Mesenteric fat pad (tissue), 1 donor: ENCODE measurements around the gene ANO2. TPM values are rescaled to one million over a fixed set of nuclear protein-coding genes. Genes with fewer than 3 reads are reported as not detected.
A peak's percentile ranks its signal among the peaks of the same experiment; 100 is the strongest.

ENCODE experiments used
- DNase-seq: peaks from one replicate; pipeline ENCODE4 v3.0.0-alpha.2; 2020; ENCODE audit warnings: low spot score
- total RNA-seq: library from RNA; stranded (reverse); fragmentation: NEBNext Ultra II Directional; extraction: Animal tissue kit (Norgen Biotek cat#: 25700); gene quantifications from one replicate; pipeline ENCODE4 v1.2.1, GENCODE V29; 2021
- donor health status: DM: yes; HTN: yes; CAD: no.

Gene ANO2
- total RNA-seq, 1 donor from 2014 or later, result 34.6 TPM

DNA sequence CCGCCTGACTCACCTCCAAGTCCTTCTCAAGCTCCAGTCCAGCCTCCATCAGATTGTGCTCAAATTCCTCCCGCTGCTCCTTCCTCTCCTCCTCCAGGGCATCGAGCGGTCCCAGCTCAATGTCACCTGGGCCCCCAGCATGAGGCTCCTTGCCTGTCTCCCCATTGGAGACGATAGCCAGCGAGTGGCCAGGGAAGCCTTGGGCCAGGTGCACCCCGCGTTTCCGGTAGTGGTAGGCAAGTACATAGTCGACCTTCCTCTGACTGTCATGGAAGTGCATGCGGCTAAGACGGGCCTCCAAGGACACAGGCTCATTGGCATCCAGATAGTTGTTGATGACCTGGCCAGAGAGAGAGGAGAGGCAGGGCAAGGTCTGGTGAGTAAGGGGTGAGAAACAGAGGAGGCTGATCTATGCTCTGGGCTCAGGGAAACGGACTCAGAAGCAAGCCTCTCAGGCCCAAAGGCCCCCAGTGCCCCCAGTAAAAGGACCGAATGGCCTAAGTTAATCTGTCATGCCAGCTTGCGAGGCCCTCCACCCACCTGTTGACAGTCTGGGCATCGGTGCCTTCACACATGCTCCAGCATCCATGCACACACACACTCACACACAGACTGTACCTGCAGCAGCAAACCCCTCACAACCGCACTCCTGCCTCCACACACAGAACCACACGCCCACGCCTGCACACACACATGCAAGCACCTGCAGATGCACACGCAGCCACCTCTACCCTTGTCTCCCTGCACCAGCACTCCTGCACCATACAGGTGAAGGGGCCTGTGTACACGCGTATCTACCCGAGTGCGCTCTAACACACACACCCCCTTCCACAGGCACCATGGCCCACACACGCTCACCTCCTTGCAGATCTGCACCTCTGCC lies 23.8 kb downstream of the ANO2 start:
- DNase-seq, result peak; percentile 80

DNA sequence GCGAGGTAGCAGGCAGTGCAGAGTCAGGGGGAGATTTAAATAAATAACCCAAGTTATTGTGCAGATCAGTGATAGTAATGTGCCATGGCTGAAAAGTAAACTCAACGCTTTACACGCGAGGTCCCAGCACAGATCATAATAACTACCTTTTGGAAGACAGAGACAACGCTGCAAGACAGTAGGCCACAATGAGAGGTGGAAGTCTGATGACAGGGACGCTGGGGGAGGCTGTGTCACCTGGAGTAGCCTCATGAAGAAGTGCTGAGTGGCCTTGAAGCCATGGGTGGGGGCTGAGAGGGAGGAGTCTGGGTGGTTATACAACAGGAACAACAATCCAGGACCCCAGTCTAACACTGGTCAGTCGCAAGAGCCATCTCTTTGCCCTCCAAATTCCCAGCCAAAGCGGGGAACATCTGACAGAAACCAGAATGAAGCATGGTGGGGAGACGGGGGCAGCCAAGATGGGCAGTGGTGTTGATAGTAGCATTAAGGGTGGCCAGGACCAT lies 28.2 kb downstream of the ANO2 start:
- peak; percentile 37 for DNase-seq

DNA sequence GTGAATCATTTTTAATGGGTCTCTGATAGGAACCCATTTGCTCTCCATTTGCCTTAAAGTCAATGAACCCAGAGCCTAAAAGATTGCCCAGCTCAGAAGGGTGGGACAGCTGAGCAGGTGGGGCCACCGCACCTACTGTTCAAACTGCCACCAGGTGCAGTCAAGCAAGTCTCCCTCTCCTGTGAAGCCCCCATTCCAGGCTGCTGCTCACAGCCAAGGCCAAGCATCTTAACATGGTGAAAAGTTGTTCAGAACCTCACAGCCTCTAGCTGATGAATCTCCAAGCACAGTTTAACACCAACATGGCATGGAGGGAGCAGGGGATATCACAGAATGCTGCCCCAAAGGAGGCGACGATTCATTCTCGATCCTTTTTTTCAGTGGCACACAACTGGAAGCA lies 29.5 kb downstream of the ANO2 start:
- peak; percentile 39 for DNase-seq

- DNase-seq, result peak; percentile 41
Measured at GRCh38 chr12:5914387-5915149, 30.5 kb downstream of the ANO2 start.

GRCh38 chr12:5913387-5913786 lies 31.7 kb downstream of the ANO2 start:
- DNase-seq, result peak; percentile 33

GRCh38 chr12:5912437-5913334 lies 32.4 kb downstream of the ANO2 start:
- peak; percentile 45 for DNase-seq

DNA sequence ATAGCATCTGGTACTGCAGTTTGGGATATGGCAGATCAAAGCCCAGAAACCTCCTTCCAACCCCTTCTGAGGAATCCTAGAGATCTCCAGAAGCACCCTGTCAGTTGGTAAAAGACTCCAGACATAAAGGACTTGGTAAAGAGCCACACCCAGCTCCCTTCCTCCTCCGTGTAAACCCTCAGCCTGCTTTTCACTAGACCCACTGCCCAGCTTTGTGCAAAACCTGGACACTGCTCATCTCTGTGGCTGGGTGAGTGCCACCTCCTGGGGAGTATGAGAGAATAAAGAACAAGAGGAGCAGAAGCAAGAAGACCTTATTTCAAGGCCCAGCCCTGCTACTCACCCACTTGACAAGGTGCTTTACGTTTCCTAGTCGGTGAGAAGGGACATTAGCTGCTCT lies 33.0 kb downstream of the ANO2 start:
- DNase-seq, result peak; percentile 37

DNA sequence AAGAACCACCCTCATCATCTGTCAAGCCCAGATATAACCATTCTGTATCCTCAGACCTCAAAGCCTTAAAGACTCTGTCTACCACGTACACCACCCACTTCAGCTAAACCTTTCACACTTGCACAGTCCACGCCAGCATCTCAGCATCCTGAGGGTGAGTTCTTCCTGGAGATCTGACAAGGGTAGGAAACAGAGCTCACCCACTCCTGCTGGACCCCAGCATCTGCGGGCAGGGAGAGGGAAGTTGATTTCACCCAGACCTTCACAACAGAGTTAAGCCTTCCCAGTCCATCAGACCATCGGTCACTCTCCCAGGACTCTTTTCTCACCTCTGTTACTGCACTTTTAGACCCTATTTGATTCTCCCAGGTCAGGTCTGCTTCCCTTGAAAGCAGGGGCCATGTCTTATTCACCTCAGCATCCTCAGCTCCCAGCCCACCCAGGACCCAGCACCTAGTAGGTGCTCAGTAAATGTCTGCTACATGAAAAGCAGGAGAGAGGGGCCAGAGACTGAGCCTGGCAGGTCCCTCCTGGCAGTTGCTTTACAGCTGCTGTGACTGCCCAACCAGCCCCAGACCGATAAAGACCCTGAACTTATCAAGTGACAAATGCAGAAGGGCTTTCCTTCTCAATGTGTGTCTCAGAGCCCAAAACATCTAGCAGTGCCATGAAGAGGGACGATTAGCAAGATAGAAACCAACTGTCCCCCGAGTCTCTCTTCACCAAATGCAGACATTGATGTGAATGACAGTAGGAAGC lies 34.1 kb downstream of the ANO2 start:
- peak; percentile 60 for DNase-seq

DNA sequence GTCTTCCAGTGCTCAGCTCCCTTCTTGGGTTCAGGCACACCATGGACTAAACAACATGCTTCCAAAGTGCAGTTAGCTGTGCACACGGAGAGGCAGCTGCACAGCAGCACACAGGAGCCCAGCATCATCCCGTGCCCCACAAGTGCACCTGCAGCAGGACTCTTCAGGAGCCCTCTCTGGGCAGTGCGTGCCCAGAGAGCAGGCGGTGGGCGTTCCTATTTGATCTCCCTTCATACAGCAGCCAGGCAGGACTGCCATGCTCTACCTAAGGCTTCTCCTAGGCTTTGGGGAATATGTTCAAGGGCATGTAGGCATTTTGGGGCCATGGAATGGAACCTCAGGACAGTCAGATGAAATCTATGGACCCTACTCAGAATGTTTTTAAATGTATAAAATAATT lies 35.5 kb downstream of the ANO2 start:
- peak; percentile 49 for DNase-seq

GRCh38 chr12:5908251-5908650 lies 36.8 kb downstream of the ANO2 start:
- DNase-seq, result peak; percentile 82

GRCh38 chr12:5907807-5908206 lies 37.3 kb downstream of the ANO2 start:
- peak; percentile 59 for DNase-seq

GRCh38 chr12:5905757-5906156 lies 39.3 kb downstream of the ANO2 start:
- peak; percentile 14 for DNase-seq

GRCh38 chr12:5904969-5905368 lies 40.1 kb downstream of the ANO2 start:
- DNase-seq, result peak; percentile 51

DNA sequence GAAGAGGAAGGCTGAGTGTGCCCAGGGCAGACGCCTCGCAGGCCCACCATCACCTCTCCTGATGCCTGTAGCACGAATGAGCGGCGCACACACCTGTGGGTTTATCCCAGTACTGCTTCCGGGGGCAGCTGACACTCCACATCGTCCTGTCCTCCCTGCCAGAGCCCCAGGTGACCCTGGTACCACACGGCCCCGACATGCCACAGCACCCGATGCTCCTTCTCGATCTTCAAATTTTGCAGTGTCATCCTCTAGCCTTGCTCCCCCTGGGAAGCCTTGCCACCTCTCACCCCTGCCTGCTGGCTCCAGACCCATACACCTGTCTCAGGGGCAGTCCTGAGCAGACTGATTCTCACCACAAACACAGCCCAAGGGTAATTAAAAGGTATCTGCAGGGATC lies 40.6 kb downstream of the ANO2 start:
- peak; percentile 79 for DNase-seq

- no peak for DNase-seq
Measured at GRCh38 chr12:5902736-5903135, 42.3 kb downstream of the ANO2 start.

DNA sequence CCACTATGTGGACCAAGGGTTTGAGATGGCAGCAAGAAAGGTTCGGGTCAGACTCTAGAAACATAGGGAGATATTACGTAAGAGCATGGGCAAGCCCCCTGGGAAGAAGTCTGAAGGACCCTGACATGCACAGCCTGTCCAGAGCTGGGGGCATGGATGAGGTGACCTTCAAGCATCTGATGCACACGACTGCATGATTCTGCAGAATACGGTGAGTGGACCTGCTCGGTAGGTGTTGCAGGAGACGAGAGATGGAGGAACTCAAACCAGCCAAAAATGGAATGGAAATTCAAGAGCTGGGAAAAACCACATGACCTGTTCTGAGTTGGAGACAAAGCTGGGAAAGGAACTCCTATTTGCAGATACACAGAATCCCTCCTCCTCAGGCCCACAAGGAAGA lies 43.6 kb downstream of the ANO2 start:
- DNase-seq, result peak; percentile 62

DNA sequence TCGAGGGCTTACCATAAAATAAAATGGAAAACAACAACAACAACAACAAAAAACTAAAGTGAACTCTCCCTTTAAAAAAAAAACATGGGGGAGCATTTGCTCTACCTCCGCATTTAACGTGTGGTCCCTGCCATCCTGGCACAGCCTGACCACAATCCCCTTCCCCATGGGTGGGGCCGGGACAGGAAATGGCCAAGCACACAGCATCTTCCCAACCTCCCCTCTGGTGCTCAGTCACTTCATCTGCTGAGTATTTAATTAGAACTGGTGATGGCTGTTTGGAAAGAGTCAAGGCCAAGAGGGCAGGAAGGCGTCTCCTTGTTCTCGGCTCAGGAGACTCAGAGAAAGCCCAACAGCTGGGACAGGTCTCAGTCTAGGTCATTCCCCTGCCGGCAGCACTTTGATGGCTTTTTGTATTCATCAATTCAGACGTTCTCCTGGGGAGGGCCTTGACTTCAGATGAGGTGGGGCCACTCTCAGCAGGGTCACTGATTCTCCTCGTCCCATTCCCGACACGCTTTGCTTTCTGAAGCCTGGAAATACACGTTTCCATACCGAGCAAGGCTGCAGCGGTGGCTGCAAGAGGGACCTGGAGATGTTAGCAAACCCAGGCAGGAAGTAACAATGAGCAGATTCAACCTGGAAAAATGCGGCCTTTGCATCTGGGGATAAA lies 44.4 kb downstream of the ANO2 start:
- peak; percentile 76 for DNase-seq

DNA sequence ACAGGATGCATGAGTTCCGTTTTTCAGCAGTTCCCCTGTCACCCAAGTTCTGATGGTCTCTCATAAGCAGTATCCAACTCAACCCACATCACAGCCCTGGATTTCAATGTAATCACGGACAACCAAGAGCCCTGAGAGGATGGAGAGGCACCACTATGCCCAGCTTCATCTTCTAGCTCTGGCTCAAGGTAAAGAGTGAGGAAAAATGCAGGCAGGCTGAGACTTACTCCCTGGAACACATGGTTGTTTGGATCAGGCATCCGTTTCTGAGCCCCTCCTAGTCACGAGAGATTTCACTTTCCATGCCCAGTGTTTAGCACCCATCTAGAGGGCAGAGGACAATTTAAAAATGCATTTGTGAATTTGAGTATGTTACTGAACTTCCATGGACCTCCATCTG lies 45.0 kb downstream of the ANO2 start:
- DNase-seq, result peak; percentile 8

GRCh38 chr12:5899675-5900074 lies 45.4 kb downstream of the ANO2 start:
- DNase-seq, result peak; percentile 43

GRCh38 chr12:5898874-5899273 lies 46.2 kb downstream of the ANO2 start:
- DNase-seq, result peak; percentile 26
